Small intestine (tissue), 7 donors: Measurements from ENCODE around the gene SNX17. TPM values are rescaled to one million over a fixed set of nuclear protein-coding genes. Genes with fewer than 3 reads are reported as not detected.
"Not testable (repeated sequence)": the region's sequence is repeated elsewhere in the genome, so short reads cannot be mapped to it uniquely, and the experiment has no call there.

Experiments
- DNase-seq, 2 donors: peaks; one replicate each; pipeline versions ENCODE4 v3.0.0 to v3.0.0-alpha.2; 2013
- FAIRE-seq: peaks from 2 replicates; lab custom pipeline; 2012; peaks lifted over from hg19 to GRCh38; lab: Jason Lieb, UNC
- H3K27ac ChIP-seq, 3 donors: one replicate each; pipeline ENCODE4 v1.5.1; 2013; ENCODE audit warnings: low read length in 2 of 3, mild to moderate bottlenecking in 2 of 3, control low read depth in 1 of 3, inconsistent platforms in 1 of 3, low read depth in 1 of 3, moderate library complexity in 1 of 3
- H3K27me3 ChIP-seq, 3 donors: one replicate each; pipeline ENCODE4 v1.6.1; 2013; ENCODE audit warnings: low read length in 3 of 3, inconsistent platforms in 1 of 3; ENCODE audit not compliant: control insufficient read depth in 3 of 3, insufficient read depth in 3 of 3
- H3K36me3 ChIP-seq, 3 donors: one replicate each; pipeline ENCODE4 v1.6.1; 2013; ENCODE audit warnings: low read length in 3 of 3, inconsistent platforms in 1 of 3, low read depth in 1 of 3, mild to moderate bottlenecking in 1 of 3, moderate library complexity in 1 of 3; ENCODE audit not compliant: control insufficient read depth in 3 of 3, insufficient read depth in 2 of 3
- H3K4me1 ChIP-seq, 3 donors: one replicate each; pipeline ENCODE4 v1.6.1; 2013; ENCODE audit warnings: low read length in 2 of 3, inconsistent platforms in 1 of 3, low read depth in 1 of 3, mild to moderate bottlenecking in 1 of 3, moderate library complexity in 1 of 3; ENCODE audit not compliant: control insufficient read depth in 3 of 3, insufficient read depth in 2 of 3
- H3K4me3 ChIP-seq, 3 donors: one replicate each; pipeline ENCODE4 v1.5.1; 2013; ENCODE audit warnings: low read length in 3 of 3, control low read depth in 1 of 3, inconsistent platforms in 1 of 3, low read depth in 1 of 3, mild to moderate bottlenecking in 1 of 3, moderate library complexity in 1 of 3
- H3K9me3 ChIP-seq, 2 donors: one replicate each; pipeline ENCODE4 v1.6.1; 2013; ENCODE audit warnings: low read depth in 1 of 2, low read length in 1 of 2; ENCODE audit not compliant: control insufficient read depth in 2 of 2, insufficient read depth in 1 of 2
- WGBS, 3 donors: extraction: QIAGEN DNeasy Blood & Tissue Kit; methylation state at CpG; one replicate each; pipeline ENCODE4 v1.1.7; 2013; 5-methylcytosine and 5-hydroxymethylcytosine counted together
- polyA plus RNA-seq, 4 donors: library from polyadenylated mRNA; stranded (reverse) in 3 of 4; unstranded in 1 of 4; fragments of 200-250 nt in 3 of 4; fragments of 120-200 nt in 1 of 4; gene quantifications; one replicate each; pipeline versions ENCODE4 v1.2.1 to v1.2.3, GENCODE V29; 2013
- donor health status: healthy with polysubstance abuse.
- donor health status: control.
- donor health status: control.
- donor health status: Bipolar disorder and iron deficiency.
- donor health status: healthy.

The SNX17 gene
- polyA plus RNA-seq, 4 donors: 64.6 to 76.6 (median 70.9) TPM

DNA sequence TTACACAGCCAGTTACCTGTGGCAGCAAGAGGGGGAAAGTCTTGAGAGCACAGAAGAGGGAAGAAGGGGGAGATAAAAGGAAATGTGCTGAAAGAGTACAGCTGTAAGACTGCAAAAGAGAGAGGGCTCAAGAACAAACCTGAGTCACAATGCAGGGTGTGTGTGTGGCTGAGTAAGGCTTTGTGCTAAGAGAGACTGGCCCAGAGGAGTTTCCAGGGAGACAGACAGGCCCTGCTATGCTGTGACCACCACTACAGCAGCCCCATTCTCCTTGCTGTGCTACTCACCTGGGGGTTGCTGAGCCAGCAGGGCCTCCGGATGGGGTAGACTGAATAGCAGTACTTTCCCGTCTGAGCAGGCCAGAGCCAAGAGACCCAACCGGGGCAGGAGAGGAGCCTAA is 35.1 kb upstream of the SNX17 start:
- Histone ChIP-seq H3K27ac (no peak overlapping the region), H3K4me1 (no peaks in the 10 kb centered on the region), H3K9me3 (no peaks in the 10 kb centered on the region), H3K4me3 (no peak overlapping the region), H3K36me3 (peaks cover 25 to 77% (median 29%) of the 10 kb centered on the region in 3 donors), H3K27me3 (no peaks in the 10 kb centered on the region)
- WGBS, 3 donors: 94 to 96% (median 94%) methylated on average over 3 of the region's 3 CpGs
- DNase-seq (no peak), FAIRE-seq (no peak)

DNA sequence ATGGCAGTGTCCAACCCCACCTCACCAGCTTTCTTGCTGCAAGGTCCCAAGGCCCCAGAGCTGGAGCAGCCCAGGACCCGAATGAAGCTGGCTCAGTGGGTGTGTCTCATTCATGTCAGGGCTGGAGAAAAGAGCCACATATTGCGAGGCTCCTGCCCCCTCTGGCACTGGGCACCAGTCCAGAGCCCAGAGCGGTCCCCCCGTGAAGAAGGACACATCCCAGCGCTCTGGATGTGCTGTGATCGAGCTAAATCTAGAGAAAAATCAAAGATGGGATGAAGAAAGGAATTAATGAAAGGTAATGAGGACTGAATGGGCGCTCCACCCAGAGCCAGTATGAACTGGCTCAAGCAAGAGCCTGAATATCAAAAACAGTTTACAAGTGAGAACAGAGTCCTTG is 34.2 kb upstream of the SNX17 start:
- no peaks in the 10 kb centered on the region for H3K4me1 ChIP-seq
- H3K27ac ChIP-seq: no peak overlapping the region
- DNase-seq (no peak), FAIRE-seq (no peak)
- peaks cover 25 to 78% (median 29%) of the 10 kb centered on the region in 3 donors for H3K36me3 ChIP-seq
- no peak overlapping the region for H3K4me3 ChIP-seq
- H3K27me3 ChIP-seq: no peaks in the 10 kb centered on the region
- 96 to 97% (median 96%) methylated on average over 7 of the region's 7 CpGs for WGBS, 3 donors
- H3K9me3 ChIP-seq: no peaks in the 10 kb centered on the region

DNA sequence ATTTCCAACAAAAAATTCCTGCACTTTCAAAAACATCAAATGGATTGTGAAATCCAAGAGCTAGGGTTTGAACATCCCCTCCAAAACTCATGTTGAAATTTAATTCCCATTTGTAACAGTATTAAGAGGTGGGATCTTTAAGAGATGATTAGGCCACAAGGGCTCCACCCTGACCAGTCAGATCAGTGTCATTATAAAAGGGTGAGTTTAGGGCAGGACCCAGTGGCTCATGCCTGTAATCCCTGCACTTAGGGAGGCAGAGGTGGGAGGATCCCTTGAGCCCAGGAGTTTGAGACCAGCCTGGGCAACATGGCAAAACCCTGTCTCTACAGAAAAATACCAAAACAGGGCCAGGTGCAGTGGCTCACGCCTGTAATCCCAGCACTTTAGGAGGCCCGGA is 22.8 kb upstream of the SNX17 start:
- no peak overlapping the region for H3K27ac ChIP-seq
- no peak for FAIRE-seq
- peaks cover 5 to 30% (median 9%) of the 10 kb centered on the region in 3 donors for H3K36me3 ChIP-seq
- no peak for DNase-seq
- H3K4me1 ChIP-seq: no peaks in the 10 kb centered on the region
- no peaks in the 10 kb centered on the region for H3K27me3 ChIP-seq
- H3K4me3 ChIP-seq: no peak overlapping the region
- WGBS, 3 donors: 89 to 92% (median 91%) methylated on average over 2 of the region's 2 CpGs
- no peaks in the 10 kb centered on the region for H3K9me3 ChIP-seq

DNA sequence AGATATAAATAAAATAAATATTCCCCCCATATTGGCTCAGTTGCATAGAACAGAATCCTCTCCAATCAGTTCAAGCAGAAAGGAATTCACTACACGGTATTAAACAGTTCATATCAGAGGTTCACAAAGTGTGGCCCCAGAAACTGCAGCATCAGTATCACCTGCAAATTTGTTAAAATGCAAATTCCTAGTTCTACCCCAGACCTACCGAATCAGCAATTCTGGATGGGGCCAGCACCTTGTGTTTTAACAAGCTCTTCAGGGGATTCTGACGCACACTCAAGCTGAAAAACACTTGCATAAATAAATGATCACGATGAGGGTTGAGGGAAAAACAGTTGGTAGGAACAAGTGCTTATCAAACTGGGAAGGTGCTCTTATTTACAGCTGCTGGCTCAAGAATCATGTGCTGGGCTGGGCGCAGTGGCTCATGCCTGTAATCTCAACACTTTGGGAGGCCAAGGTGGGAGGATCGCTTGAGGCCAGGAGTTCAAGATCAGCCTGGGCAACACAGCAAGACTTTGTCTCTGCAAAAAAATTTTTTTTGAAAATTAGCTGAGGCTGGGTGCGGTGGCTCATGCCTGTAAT is 20.2 kb upstream of the SNX17 start:
- Histone ChIP-seq H3K27ac (no peak overlapping the region), H3K9me3 (no peaks in the 10 kb centered on the region), H3K4me3 (no peak overlapping the region), H3K36me3 (peaks cover 2 to 15% (median 4%) of the 10 kb centered on the region in 3 donors), H3K27me3 (no peaks in the 10 kb centered on the region), H3K4me1 (peaks cover 0 to 3% (median 0%) of the 10 kb centered on the region in 3 donors)
- 82 to 86% (median 86%) methylated on average over 7 of the region's 7 CpGs for WGBS, 3 donors
- DNase-seq (no peak), FAIRE-seq (no peak)

DNA sequence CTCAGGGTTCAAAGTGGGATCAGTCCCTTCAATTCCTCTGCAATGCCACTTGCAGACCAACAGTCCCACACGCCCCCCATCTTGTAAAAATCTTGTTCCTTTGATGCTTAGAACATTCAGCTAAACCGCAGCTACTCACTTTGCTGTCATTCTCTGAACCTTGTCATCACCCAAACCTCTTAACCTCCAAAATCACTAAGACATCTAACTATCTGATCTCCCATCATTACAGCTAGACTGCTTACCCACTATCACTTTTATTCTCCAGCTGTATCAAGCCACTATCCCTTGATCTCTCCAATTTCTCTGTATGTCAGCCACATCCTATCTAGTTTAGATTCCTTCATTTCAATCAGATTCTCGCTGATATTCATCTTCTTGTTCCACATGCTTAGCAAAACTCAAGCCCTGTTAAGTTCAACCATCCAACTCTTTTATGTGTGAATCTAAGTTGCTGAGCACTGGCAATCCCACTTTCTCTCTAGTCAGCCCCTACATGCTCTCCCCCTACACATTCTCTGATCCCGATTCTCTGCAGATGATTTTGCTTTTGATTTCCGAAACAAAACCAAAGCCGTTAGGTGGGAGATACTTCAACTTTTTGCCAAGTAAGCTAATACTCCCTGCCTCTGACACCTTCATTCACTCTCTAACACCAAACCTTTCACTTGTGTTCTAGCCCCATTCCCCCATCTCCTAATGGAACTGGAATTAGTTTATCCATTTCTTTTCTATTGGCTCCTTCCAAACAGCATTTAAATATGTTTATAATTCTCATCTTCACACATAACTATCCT is 18.4 kb upstream of the SNX17 start:
- no peak for FAIRE-seq
- H3K4me3 ChIP-seq: no peak overlapping the region
- no peak for DNase-seq
- no peak overlapping the region for H3K27ac ChIP-seq
- no peaks in the 10 kb centered on the region for H3K9me3 ChIP-seq
- H3K4me1 ChIP-seq: peaks cover 0 to 3% (median 0%) of the 10 kb centered on the region in 3 donors
- H3K27me3 ChIP-seq: no peaks in the 10 kb centered on the region
- H3K36me3 ChIP-seq: peaks cover 2 to 16% (median 4%) of the 10 kb centered on the region in 3 donors
- 75 to 86% (median 78%) methylated on average over 6 of the region's 6 CpGs for WGBS, 3 donors

DNA sequence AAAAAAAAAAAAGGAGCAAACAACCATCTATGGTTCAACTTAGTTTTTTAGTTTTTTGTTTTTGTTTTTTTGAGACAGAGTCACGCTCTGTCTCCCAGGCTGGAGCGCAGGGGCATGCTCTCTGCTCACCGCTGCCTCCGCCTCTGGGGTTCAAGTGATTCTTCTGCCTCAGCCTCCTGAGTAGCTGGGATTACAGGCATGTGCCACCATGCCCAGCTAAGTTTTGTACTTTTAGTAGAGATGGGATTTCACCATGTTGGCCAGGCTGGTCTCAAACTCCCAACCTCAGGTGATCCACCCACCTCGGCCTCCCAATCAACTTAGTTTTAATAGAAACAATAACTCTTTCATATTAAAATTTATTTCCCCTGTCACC is 17.0 kb upstream of the SNX17 start:
- DNase-seq, H3K27me3 ChIP-seq, H3K27ac ChIP-seq, H3K4me3 ChIP-seq, H3K4me1 ChIP-seq, H3K9me3 ChIP-seq, FAIRE-seq: not testable (repeated sequence)
- WGBS, 3 donors: 80 to 93% (median 92%) methylated on average over 5 of the region's 5 CpGs
- peaks cover 2 to 10% (median 4%) of the 10 kb centered on the region in 3 donors for H3K36me3 ChIP-seq

DNA sequence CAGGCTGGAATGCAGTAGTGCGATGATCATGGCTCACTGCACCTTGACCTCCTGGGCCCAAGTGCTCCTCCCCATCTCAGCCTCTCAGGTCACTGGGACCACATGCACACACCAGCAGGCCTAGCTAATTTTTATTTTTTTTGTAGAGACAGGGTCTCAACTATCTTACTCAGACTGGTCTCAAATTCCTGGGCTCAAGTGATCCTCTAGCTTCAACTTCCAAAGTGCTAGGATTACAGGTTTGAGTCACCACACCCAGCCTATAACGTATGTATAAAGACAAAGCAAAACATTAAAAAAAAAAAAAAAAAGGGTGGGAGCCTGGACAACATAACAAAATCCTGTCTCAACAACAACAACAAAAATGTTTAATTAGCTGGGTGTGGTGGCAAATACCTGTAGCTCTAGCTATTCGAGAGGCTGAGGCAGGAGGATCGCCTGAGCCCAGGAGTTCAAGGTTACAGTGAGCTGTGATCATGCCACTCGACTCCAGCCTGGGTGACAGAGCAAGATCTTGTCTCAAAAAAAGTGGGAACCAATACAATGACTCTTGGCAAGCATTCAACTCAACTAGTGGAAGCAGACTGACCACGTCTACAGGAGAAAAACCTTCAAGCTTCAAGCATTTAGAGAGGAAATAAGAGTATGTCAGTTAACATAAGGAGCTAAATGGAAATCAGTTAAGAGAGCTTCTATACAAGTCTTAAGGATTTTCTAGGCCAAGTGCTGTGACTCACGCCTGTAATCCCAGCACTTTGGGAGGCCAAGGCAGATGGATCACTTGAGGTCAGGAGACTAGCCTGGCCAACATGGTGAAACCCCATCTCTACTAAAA is 16.4 kb upstream of the SNX17 start:
- Histone ChIP-seq H3K4me3 (no peak overlapping the region), H3K4me1 (peaks cover 0 to 5% (median 3%) of the 10 kb centered on the region in 3 donors), H3K36me3 (peaks cover 2 to 8% (median 4%) of the 10 kb centered on the region in 3 donors), H3K27ac (peak overlapping the region in 2 of 3 donors; percentile 10 to 60), H3K27me3 (no peaks in the 10 kb centered on the region), H3K9me3 (no peaks in the 10 kb centered on the region)
- peak; percentile 28 to 47 for DNase-seq
- no peak for FAIRE-seq
- 46 to 69% (median 59%) methylated on average over 7 of the region's 7 CpGs for WGBS, 3 donors

DNA sequence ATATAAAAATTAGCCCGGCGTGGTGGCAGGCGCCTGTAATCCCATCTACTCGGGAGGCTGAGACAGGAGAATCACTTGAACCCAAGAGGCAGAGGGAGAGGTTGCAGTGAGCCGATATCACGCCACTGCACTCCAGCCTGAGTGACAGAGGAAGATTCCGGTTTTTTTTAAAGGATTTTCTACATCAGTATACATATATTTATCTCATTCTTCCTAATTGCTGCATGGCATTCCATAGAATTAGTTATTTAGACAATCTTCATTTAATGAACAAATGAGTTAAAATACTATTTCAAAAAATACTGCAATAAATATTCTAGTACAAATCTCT is 15.9 kb upstream of the SNX17 start:
- FAIRE-seq (no peak), DNase-seq (no peak)
- Histone ChIP-seq H3K4me3 (no peak overlapping the region), H3K36me3 (peaks cover 2 to 7% (median 4%) of the 10 kb centered on the region in 3 donors), H3K27me3 (no peaks in the 10 kb centered on the region), H3K9me3 (no peaks in the 10 kb centered on the region), H3K27ac (no peak overlapping the region), H3K4me1 (peaks cover 0 to 5% (median 3%) of the 10 kb centered on the region in 3 donors)
- 89 to 95% (median 92%) methylated on average over 7 of the region's 7 CpGs for WGBS, 3 donors
